Right ventricle myocardium superior (tissue), 1 donor: ENCODE measurements around the gene CHST3. TPM values are rescaled to one million over a fixed set of nuclear protein-coding genes. Genes with fewer than 3 reads are reported as not detected.
"Not testable (repeated sequence)": the region's sequence is repeated elsewhere in the genome, so short reads cannot be mapped to it uniquely, and the experiment has no call there.

Experiments used
- ATAC-seq: fragments of 200-7000 bp; cut with Tn5 transposase; one replicate; pipeline ENCODE4 v1.9.1; 2020; ENCODE audit warnings: mild to moderate bottlenecking; ENCODE audit not compliant: poor library complexity
- DNase-seq: peaks from one replicate; pipeline ENCODE4 v3.0.0-alpha.2; 2020
- intact Hi-C: fragments of 100-400 bp; cut with DNase I; formaldehyde crosslinking; loops from one replicate; pipeline ENCODE4 v1.11.2; 2022
- total RNA-seq: library from RNA; stranded (reverse); fragmentation: NEBNext Ultra II Directional; extraction: Animal tissue kit (Norgen Biotek cat#: 25700); gene quantifications from one replicate; pipeline ENCODE4 v1.2.1, GENCODE V29; 2021
- donor health status: DM: no; HTN: yes; CAD: no; lungs with severe emphysema.

Gene CHST3
- total RNA-seq, 1 donor from 2014 or later: 15.4 TPM

GRCh38 chr10:71945819-71946474 lies 18.2 kb upstream of the CHST3 start:
- DNase-seq (no peak), ATAC-seq (no peak)
- intact Hi-C loops: no loop called here

- intact Hi-C loops: no loop called here
- no peak for DNase-seq
- no peak for ATAC-seq
Observed at GRCh38 chr10:71946700-71947099, 17.5 kb upstream of the CHST3 start.

DNA sequence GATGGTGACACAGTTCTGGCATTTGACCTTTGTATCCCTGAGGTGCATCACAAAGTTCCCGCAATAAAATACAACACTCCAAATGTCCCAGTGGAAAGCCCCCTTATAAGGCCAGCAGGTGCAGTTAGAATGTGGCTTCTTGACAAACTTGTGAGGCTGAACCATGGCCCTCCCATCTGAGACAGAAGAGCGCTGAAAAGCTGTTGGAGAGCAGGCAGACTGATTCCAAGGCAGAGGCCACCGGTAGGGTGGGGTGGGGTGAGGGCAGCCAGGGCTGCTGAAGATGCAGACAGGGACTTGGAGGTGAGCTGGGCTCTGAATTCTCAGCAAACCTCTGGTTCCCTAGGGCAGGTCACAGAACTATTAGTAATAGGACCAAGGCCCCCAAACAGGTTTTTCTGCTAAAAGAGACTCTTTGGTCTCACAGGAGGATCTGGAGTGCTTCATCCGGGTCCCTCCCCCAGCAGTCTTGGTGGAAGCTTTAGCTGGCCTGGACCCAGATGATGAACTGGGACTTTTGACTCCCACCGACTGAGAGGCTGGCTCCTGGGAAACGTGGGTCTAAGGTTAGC lies 15.6 kb upstream of the CHST3 start:
- DNase-seq (no peak), ATAC-seq (no peak)
- intact Hi-C loops: no loop called here

- intact Hi-C loops: no loop called here
- ATAC-seq (no peak), DNase-seq (no peak)
Observed at GRCh38 chr10:71950683-71951082, 13.5 kb upstream of the CHST3 start.

- no peak for DNase-seq
- intact Hi-C loops: no loop called here
- no peak for ATAC-seq
Observed at GRCh38 chr10:71952745-71953144, 11.4 kb upstream of the CHST3 start.

- intact Hi-C loops: loop anchor here (1.0 kb wide), 1 partner anchor 91 kb away; no protein-coding TSS in a partner anchor
- no peak for DNase-seq
- ATAC-seq: no peak
Observed at GRCh38 chr10:71957546-71958275, 6.5 kb upstream of the CHST3 start.

DNA sequence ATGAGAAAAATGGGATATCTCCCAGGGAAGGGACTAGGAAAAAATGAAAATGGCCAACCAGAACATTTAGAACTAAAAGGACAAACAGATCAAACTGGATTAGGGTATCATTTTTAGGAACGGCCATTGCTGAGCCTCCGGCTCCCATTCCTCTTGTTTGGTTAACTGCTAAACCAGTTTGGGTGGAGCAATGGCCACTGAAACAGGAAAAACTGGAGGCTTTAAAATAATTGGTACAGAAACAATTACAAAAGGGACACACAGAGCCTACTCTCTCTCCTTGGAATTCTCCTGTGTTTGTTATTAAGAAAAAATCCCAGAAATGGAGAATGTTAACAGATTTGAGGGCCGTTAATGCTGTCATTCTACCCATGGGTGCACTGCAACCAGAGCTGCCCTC lies 4.7 kb upstream of the CHST3 start:
- ATAC-seq (no peak), DNase-seq (no peak)
- intact Hi-C loops: no loop called here

DNA sequence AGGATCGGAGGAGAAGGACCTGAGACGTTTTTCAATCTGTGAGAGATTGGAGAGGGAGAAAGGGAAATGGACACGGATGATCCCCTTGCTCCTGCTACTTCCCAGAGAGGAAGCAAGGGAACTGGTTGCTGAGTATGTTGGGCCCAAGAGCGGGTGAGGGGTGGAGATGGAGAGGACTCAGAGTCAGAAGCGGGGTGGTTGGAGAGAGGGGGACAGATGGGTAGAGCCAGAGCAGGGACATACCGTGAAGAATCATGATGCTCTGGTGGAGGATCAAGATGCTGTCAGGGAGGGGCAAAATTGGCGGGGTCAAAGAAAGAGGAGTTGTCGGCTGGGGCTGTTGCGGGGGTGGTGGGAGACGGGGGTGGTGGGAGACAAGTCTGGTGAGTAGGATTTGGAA lies 2.4 kb upstream of the CHST3 start:
- intact Hi-C loops: loop anchor here (10.0 kb wide), 1 partner anchor 373 kb away; no protein-coding TSS in a partner anchor
- no peak for ATAC-seq

DNA sequence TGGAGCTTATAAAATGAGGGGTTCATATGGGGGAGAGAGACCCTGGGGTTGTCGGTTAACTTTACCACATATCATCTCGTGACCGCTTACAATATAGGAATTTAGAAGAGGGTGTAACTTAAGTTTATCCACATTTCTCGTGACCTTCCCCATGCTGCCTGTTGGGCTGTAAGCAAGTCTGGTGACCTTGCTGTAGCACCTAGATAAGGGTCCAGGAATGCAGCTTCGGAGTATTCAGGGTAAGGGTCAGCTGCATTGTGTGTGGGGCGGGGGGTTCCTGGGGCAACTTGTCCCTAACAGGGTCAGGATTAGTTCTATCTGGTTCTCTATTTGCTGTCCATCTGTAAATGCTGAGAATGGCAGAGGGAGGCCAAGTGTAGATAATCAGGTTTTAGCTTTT lies 1.3 kb upstream of the CHST3 start:
- DNase-seq (no peak), ATAC-seq (no peak)
- intact Hi-C loops: loop anchor here (10.0 kb wide), 1 partner anchor 372 kb away; no protein-coding TSS in a partner anchor

More for the DNA sequence above, 2.4 kb upstream of the CHST3 start:
- no peak for DNase-seq

DNA sequence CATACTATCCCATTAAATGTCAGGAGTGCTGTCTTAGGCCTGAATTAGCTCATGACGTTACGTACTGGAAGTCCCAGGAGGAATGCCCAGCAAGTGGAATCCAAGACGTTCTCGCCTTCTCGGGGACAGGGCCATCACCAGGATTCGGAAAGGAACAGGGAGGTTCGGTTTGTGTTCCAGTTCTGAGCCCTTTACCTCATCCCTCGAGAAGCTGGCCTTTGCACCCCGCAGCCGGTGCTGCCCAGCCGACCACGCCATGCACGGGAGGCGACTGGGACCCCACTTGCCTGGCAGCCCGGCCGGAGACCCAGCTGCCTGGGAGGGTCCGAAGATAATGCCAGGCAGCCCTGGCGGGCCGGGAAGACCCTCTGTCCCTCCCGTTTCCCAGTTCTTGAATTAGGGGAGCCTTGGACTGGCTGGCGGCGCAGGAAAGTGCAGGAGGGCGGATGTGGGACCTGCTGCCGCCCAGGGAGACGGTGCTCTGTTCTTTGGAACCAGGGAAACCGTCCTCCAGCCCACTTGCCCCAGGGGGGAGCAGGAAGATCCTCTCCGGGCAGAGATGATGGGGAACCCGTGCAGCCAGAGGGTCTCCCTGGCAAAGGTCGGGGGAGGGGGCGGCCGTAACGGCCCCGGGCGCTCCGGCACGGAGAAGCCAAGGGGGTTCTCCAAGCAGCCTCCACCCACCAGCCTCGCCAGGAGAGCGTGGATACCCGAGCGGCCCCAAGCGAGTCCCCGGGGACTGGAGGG lies 671 bp upstream of the CHST3 start:
- peak; percentile 59 for ATAC-seq
- intact Hi-C loops: loop anchor here (10.0 kb wide), 1 partner anchor 371 kb away; no protein-coding TSS in a partner anchor
- DNase-seq: peak; percentile 53

- ATAC-seq (peak; percentile 51), DNase-seq (peak; percentile 77)
- intact Hi-C loops: loop anchor here (10.0 kb wide), 1 partner anchor 370 kb away; no protein-coding TSS in a partner anchor
Observed at GRCh38 chr10:71964743-71965515, 734 bp downstream of the CHST3 start.

DNA sequence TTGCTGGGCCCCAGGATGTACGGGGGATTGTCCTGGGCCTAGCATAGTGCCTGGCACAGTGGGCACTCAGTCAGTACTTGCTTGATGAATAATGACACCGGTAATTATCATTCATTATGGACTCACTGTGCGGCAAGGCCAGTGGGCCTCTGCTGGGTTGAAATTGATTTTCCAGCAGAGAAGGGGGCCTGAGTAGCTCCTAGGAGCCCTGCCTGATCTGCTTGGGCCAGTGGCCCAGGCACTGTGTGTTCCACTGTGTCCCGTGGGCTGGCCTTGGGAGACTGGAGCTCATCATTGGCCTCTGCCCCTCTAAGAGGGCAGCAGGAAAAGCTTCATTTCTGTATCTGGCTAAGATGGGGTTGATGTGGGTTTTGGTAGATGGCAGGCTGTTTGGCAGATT lies 1.4 kb downstream of the CHST3 start:
- ATAC-seq (no peak), DNase-seq (no peak)
- intact Hi-C loops: loop anchor here (10.0 kb wide), 1 partner anchor 369 kb away; no protein-coding TSS in a partner anchor

DNA sequence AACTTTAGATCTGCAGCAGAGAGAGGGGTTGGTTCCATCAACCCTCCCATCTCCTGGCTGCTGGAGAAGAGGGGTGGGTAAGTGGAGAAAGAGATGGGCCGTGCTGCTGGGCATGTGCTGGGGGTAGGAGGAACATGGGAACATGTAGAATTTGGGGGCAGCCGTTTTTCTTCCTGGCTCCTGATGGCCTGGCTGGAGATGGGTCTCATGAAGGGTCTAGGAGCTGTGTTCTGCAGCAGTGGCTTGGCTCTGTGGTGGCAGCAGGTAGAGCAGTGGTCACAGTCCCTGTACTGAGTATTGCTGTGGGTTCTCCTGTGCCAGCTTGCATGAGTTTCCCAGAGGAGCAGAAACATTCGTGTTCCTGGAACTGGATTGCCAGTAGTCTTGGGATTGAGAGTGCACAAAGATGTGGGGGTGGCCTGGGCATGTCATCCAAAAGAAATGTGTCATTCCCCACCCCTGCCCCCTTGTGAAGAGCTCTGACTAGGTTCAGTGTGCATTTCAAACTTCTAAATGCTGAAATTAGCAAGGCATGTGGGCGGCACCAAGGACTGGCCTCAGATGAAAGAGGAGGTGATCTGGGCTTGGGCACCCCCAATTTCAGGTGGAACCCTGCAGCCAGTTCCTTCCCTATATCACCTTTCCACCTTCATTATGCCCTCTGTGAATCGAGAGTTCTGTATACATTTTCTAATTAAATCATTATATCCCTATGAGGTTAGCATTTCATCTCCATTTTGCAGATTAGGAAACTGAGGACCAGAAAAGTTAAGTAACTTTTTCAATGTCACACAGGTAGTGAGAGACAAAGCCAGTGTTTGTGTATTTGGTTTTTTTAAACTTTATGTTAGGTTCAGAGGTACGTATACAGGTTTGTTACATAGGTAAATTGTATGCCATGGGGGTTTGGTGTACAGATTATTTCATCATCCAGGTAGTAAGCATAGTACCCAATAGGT lies 2.1 kb downstream of the CHST3 start:
- ATAC-seq: no peak
- intact Hi-C loops: loop anchor here (10.0 kb wide), 1 partner anchor 368 kb away; no protein-coding TSS in a partner anchor
- DNase-seq: no peak

GRCh38 chr10:71967958-71968357 lies 3.8 kb downstream of the CHST3 start:
- intact Hi-C loops: loop anchor here (10.0 kb wide), 1 partner anchor 367 kb away; no protein-coding TSS in a partner anchor
- not testable (repeated sequence) for ATAC-seq, DNase-seq

GRCh38 chr10:71968553-71969474 lies 4.6 kb downstream of the CHST3 start:
- ATAC-seq (no peak), DNase-seq (no peak)
- intact Hi-C loops: loop anchor here (10.0 kb wide), 1 partner anchor 366 kb away; no protein-coding TSS in a partner anchor

GRCh38 chr10:71969929-71970328 lies 5.7 kb downstream of the CHST3 start:
- intact Hi-C loops: loop anchor here (10.0 kb wide), 1 partner anchor 365 kb away; no protein-coding TSS in a partner anchor
- ATAC-seq: no peak
- no peak for DNase-seq
